ENCODE data around the gene GLE1.

GLE1 gene, protein sequence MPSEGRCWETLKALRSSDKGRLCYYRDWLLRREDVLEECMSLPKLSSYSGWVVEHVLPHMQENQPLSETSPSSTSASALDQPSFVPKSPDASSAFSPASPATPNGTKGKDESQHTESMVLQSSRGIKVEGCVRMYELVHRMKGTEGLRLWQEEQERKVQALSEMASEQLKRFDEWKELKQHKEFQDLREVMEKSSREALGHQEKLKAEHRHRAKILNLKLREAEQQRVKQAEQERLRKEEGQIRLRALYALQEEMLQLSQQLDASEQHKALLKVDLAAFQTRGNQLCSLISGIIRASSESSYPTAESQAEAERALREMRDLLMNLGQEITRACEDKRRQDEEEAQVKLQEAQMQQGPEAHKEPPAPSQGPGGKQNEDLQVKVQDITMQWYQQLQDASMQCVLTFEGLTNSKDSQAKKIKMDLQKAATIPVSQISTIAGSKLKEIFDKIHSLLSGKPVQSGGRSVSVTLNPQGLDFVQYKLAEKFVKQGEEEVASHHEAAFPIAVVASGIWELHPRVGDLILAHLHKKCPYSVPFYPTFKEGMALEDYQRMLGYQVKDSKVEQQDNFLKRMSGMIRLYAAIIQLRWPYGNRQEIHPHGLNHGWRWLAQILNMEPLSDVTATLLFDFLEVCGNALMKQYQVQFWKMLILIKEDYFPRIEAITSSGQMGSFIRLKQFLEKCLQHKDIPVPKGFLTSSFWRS

DNA sequence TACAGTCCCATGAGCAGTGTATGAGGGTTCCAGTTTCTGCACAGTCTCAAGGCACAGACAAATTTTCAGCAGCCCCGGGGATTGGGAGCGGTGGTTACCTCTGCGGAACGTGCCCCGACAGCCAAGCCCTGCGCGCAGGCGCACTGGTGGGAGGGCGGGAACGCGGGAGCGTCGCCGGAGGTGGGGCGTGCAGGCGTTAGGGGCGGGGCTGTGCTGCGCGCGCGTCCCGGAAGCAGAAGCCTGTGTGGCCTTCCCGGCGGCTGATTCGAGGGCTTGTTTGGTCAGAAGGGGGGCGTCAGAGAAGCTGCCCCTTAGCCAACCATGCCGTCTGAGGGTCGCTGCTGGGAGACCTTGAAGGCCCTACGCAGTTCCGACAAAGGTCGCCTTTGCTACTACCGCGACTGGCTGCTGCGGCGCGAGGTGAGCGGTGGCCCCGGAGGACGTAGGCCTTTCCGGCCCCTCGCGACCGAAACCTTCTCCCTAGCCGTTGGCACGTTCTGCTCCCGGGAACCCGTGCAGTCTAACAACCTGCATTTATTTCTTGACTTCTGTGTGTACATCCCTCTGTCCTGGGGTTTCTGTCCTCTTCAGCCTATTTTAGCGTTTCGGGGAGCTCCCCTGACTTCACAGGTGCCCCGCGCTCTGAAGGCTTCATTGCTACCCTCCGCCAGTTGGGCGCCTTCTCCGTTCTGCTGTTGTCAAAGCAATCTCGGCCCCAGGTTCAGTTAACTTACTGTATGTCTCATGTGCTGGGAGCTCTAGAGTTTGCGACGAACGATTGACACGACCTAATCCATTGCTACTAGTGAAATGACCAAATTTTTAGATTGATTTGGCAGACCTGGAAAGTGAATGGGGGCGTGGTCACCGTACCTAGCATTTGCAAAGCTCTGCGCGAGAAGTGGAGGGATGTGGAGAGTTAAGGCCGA, at the start of gene GLE1:
Gene GLE1, plus strand, starts transcription at position 235 of the 929 bp plus-strand sequence. Its CDS starts 87 bp downstream, at position 322.
- H3K4me3 ChIP-seq (ENCODE audit: low read length) = peak within 1 kb of the TSS; percentile 96
- DNase-seq (ENCODE audit: low read depth) = peak; percentile 38
- no peak for TF ChIP-seq CTCF (conservative IDR thresholded peaks at IDR 0.05; ENCODE audit: low read depth, low read length)

DNA sequence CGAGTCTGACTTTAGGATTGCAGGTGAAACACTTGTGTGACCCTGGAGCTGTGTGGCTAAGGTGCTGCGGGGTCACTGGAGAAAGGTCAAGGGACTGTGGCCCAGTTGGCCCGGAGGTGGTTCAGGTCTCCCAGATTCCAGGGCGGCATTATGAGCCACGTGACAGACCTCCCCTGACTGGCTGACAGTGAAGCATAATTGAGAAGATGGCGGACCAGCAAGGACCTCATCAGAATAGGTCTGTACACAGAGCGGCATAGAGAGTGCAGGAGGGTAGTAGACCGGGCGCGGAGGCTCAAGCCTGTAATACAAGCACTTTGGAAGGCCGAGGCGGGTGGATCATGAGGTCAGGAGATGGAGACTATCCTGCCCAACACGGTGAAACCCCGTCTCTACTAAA, 49.5 kb upstream of the GLE1 start:
- no peak for DNase-seq (ENCODE audit: low read depth)
- no peak overlapping the region for H3K4me3 ChIP-seq (ENCODE audit: low read length)
- TF ChIP-seq CTCF (conservative IDR thresholded peaks at IDR 0.05; ENCODE audit: low read depth, low read length) = no peak

- TF ChIP-seq CTCF (conservative IDR thresholded peaks at IDR 0.05; ENCODE audit: low read depth, low read length) = no peak
- peak; percentile 76 for DNase-seq (ENCODE audit: low read depth)
- H3K4me3 ChIP-seq (ENCODE audit: low read length) = peak within 1 kb of the TSS; percentile 74
These were observed 48.5 kb upstream of the GLE1 start, which contains the start of gene ODF2 for GRCh38 chr9:128455849-128456612. TSS of gene ODF2 (plus strand) at chr9:128456006. CDS start at chr9:128456092, 86 bp downstream.

- DNase-seq (ENCODE audit: low read depth) = no peak
- TF ChIP-seq CTCF (conservative IDR thresholded peaks at IDR 0.05; ENCODE audit: low read depth, low read length) = no peak
- H3K4me3 ChIP-seq (ENCODE audit: low read length) = peak overlapping the region; percentile 74
These were observed 47.9 kb upstream of the GLE1 start for GRCh38 chr9:128456613-128457061.

GRCh38 chr9:128457207-128457606, 47.3 kb upstream of the GLE1 start:
- DNase-seq (ENCODE audit: low read depth) = no peak
- peak overlapping the region; percentile 74 for H3K4me3 ChIP-seq (ENCODE audit: low read length)
- no peak for TF ChIP-seq CTCF (conservative IDR thresholded peaks at IDR 0.05; ENCODE audit: low read depth, low read length)

GRCh38 chr9:128459011-128459410, 45.5 kb upstream of the GLE1 start:
- no peak for DNase-seq (ENCODE audit: low read depth)
- no peak for TF ChIP-seq CTCF (conservative IDR thresholded peaks at IDR 0.05; ENCODE audit: low read depth, low read length)
- no peak overlapping the region for H3K4me3 ChIP-seq (ENCODE audit: low read length)
